GM12801 (cell line): ENCODE measurements around the gene CEP57L1.

Experiments
- TF ChIP-seq, protein P1 (sequence below): IDR thresholded peaks from one replicate; pipeline ENCODE4 v1.5.1; 2011; ENCODE audit warnings: control low read depth; ENCODE audit not compliant: insufficient read length; ENCODE audit errors: extremely low read depth

CEP57L1 gene

DNA sequence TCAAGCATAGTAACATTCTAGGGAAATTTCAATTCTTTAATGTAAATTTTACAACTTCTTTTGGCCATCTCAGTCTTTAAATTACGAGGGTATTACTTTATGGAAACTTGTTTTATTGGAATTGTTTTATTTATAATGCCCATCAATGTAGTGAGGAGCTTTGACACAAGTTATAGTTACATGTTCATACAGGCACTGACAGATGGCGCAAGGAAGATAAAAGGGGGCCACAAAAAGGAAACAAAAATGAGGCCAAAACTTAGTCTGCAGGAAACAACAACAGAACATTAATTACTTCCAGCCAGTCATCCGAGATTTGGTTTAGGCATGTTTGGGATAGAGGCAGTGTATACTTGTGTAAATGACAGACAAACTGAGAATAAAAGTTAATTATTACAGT, 18.9 kb upstream of the CEP57L1 start:
- TF ChIP-seq, protein P1, sequence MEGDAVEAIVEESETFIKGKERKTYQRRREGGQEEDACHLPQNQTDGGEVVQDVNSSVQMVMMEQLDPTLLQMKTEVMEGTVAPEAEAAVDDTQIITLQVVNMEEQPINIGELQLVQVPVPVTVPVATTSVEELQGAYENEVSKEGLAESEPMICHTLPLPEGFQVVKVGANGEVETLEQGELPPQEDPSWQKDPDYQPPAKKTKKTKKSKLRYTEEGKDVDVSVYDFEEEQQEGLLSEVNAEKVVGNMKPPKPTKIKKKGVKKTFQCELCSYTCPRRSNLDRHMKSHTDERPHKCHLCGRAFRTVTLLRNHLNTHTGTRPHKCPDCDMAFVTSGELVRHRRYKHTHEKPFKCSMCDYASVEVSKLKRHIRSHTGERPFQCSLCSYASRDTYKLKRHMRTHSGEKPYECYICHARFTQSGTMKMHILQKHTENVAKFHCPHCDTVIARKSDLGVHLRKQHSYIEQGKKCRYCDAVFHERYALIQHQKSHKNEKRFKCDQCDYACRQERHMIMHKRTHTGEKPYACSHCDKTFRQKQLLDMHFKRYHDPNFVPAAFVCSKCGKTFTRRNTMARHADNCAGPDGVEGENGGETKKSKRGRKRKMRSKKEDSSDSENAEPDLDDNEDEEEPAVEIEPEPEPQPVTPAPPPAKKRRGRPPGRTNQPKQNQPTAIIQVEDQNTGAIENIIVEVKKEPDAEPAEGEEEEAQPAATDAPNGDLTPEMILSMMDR = no peak

DNA sequence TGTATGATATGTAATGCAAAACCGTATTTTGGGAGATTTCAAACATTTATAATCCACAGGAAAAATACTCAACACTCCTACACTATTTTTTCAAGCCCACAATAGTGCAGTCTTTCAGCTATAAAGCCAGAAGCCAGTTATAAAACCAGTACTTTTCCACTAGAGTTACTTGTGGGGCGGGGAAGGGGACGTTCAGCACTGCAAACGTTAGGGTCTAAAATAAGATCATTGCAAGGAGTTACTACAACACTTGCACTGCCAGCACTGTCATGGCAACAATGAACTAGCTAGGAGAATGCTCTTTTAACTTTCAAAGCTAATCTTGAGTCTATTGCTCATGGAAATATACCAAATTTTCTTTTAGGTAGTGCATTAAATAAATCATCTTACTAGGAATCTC, 15.3 kb upstream of the CEP57L1 start:
- TF ChIP-seq, protein P1 = no peak

DNA sequence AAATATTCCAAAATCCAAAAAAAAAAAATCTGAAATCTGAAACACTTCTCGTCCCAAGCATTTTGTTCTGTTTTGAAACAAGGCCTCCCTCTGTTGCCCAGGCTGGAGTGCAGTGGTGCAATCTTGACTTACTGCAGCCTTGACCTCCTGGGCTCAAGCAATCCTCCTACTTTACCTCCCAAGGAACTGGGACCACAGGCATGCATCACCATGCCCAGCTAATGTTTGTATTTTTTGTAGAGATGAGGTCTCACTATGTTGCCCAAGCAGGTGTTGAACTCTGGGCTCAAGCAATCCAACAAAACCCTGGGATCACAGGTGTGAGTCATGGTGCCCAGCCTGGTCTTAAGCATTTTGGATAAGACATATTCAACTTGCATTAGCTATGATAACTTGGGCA, 14.3 kb upstream of the CEP57L1 start:
- TF ChIP-seq, protein P1 = no peak

DNA sequence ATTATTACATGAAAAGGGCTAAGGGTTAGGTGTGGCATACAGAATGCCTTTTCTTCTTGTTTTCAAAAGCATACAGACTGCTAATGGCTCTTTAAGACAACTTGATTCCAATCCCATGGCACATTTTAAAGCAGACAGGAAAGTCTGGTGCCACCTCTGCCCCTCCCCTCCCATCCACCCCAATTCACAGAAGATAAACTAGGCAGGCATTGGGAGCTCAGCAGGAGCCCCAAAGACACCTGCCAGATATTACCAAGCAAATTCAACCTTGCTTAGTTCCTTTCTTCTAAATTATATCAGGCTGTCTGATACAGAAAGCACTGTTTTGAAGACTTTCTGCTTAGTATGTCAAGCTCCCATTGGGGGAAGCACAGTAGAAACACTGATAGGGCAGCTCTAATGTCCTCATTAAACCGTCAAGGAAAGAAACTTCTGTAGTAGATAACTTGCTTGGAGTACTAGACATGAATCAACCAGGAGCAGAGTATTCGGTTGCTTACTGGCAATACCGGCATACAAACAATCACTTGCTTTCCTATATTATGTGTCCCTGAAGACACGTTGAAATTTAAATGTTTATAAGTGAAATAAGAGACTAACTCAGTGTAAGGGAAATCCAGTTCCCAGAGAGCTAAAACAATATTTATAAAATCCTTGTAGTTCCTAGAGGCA, 13.7 kb upstream of the CEP57L1 start:
- TF ChIP-seq, protein P1 = no peak

DNA sequence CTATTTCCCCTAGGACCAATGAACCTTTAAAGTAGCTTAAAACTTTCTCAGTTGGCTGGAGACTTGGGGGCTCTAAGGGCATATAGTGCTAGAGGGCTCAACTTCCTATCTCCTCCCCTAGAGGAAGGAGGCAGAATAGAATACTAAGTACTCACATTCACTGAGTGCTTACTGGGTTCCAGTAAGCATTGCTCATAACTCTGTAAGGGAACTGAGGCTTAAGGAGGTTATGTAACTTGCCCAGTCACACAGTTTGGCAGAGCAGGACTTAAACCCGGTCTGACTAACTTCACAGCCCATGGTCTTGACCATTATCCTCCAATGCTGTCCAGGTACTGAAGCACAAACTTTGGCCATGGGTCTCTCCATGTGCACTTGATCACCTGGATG, 13.1 kb upstream of the CEP57L1 start:
- TF ChIP-seq, protein P1 = no peak

DNA sequence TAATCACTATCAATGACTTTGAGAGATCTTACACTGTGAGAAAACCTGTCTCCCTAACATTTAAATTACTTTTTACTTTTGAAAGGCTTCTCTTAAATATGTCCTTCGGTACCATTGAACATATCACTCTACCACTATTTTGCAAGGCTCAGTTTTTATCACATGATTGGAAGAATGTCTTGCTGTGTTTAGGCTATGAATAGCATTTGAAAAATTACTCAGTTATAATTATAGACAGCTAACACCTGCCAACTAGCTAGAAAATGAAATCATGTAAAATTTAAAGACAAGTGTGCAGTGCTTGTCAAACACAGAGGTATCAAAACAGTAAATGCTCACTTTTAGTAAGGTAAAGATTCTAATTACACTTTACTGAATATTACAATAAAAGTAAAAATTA, 11.7 kb upstream of the CEP57L1 start:
- TF ChIP-seq, protein P1 = no peak

DNA sequence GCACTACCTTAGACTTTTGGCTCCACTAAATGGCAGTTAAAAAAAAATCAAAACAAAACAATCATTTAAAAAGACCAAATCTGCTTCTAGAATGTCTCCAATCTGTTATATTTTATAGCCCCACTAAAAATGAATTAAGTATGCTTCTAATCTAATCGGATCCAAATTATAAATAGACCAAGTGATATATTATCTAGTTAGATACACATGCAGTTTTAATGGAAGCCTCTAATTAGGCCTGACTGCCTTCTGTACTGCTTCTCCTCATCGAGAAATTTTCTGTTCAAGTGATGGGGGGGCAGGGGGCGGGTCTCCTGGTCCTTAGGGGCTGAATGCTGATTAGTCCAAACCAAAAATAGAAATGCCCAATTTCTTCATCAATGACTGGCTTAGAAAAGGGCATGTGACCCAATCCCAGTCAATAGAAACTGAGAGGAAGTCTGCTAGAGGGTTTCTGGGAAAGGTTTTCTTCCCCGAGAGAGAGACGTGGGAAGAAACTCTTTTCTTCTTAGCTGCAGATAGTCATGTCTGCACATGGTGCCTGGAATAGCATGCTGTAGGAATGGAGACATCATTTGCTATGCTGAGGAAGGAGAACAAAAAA, 7.5 kb upstream of the CEP57L1 start:
- TF ChIP-seq, protein P1 = no peak
